IMR-90 (cell line): Measurements from ENCODE around the gene TBCD. TPM values are rescaled to one million over a fixed set of nuclear protein-coding genes. Genes with fewer than 3 reads are reported as not detected.

Source experiments
- ATAC-seq: fragments of 200-7000 bp; cut with Tn5 transposase; 2 replicates; pipeline ENCODE4 v1.9.1; 2020; ENCODE audit warnings: low read depth, mild to moderate bottlenecking, moderate library complexity
- BruUV-seq: library from RNA; stranded (reverse); fragments of 400-500 nt; replicated peaks from 2 replicates; lab custom pipeline; 2021; lab: Mats Ljungman, UMichigan
- CTCF ChIA-PET: fragments of 300-600 bp; formaldehyde crosslinking; extraction: SDS; loops from one replicate; lab custom pipeline; 2021; ENCODE audit warnings: antibody characterized with exemption; lab: Yijun Ruan, JAX
- POLR2A ChIA-PET: fragments of 300-600 bp; sonication (Branson Sonifier 250); formaldehyde crosslinking; loops from one replicate; lab custom pipeline; 2022; ENCODE audit warnings: antibody characterized with exemption; ENCODE audit not compliant: unreplicated experiment; lab: Charles Lee
- DNase-seq: peaks from one replicate; pipeline ENCODE4 v3.0.0; 2013
- H2AFZ ChIP-seq: replicated peaks from 2 replicates; pipeline ENCODE3; 2013; ENCODE audit warnings: low read length, mild to moderate bottlenecking; ENCODE audit not compliant: poor library complexity
- H2AK5ac ChIP-seq: 2 replicates; pipeline ENCODE4 v1.6.1; 2013; ENCODE audit warnings: low read depth, low read length, inconsistent platforms
- H2AK9ac ChIP-seq: replicated peaks from 2 replicates; pipeline ENCODE3; 2013; ENCODE audit warnings: mild to moderate bottlenecking, low read depth, low read length, moderate library complexity; ENCODE audit not compliant: poor library complexity
- H2BK120ac ChIP-seq: 2 replicates; pipeline ENCODE4 v1.6.1; 2013; ENCODE audit warnings: low read depth, low read length, inconsistent platforms
- H2BK15ac ChIP-seq: 3 replicates; pipeline ENCODE4 v1.6.1; 2013; ENCODE audit warnings: low read depth, low read length, inconsistent platforms
- H2BK20ac ChIP-seq: 2 replicates; pipeline ENCODE4 v1.6.1; 2013; ENCODE audit warnings: low read depth, mild to moderate bottlenecking, inconsistent platforms, low read length, moderate library complexity
- H2BK5ac ChIP-seq: 2 replicates; pipeline ENCODE4 v1.6.1; 2013; ENCODE audit warnings: mild to moderate bottlenecking, low read depth, low read length, inconsistent platforms; ENCODE audit not compliant: poor library complexity, severe bottlenecking
- H3K14ac ChIP-seq: replicated peaks from 2 replicates; pipeline ENCODE4 v1.6.1; 2013; ENCODE audit warnings: low read depth, low read length, inconsistent platforms
- H3K18ac ChIP-seq: 2 replicates; pipeline ENCODE4 v1.6.1; 2013; ENCODE audit warnings: low read depth, low read length, control low read depth
- H3K23ac ChIP-seq: 2 replicates; pipeline ENCODE4 v1.6.1; 2013; ENCODE audit warnings: low read depth, low read length, inconsistent platforms
- H3K27ac ChIP-seq: 2 replicates; pipeline ENCODE4 v1.5.1; 2013; ENCODE audit warnings: mild to moderate bottlenecking, control low read depth, low read length; ENCODE audit not compliant: insufficient read depth
- H3K27me3 ChIP-seq: 2 replicates; pipeline ENCODE4 v1.6.1; 2013; ENCODE audit warnings: low read length; ENCODE audit not compliant: control insufficient read depth, insufficient read depth
- H3K36me3 ChIP-seq: 2 replicates; pipeline ENCODE4 v1.6.1; 2013; ENCODE audit warnings: low read length, mixed read lengths; ENCODE audit not compliant: control insufficient read depth, insufficient read depth
- H3K4ac ChIP-seq: 2 replicates; pipeline ENCODE4 v1.6.1; 2013; ENCODE audit warnings: low read depth, low read length, inconsistent platforms
- H3K4me1 ChIP-seq: 2 replicates; pipeline ENCODE4 v1.6.1; 2013; ENCODE audit warnings: low read length, mixed read lengths; ENCODE audit not compliant: control insufficient read depth, insufficient read depth
- H3K4me2 ChIP-seq: 2 replicates; pipeline ENCODE4 v1.6.1; 2013; ENCODE audit warnings: low read depth, mild to moderate bottlenecking, control low read depth, low read length, moderate library complexity
- H3K4me3 ChIP-seq: 2 replicates; pipeline ENCODE4 v1.5.1; 2013; ENCODE audit warnings: low read depth, mild to moderate bottlenecking, control low read depth, low read length, moderate library complexity; ENCODE audit not compliant: insufficient read depth
- H3K56ac ChIP-seq: 2 replicates; pipeline ENCODE4 v1.6.1; 2013; ENCODE audit warnings: low read length, inconsistent platforms; ENCODE audit not compliant: insufficient read depth; ENCODE audit errors: extremely low read depth
- H3K79me1 ChIP-seq, 2 experiments: 2 replicates each; pipeline ENCODE4 v1.6.1; 2013; ENCODE audit warnings: low read length in 2 of 2, inconsistent platforms in 1 of 2, low read depth in 1 of 2
- H3K9ac ChIP-seq: 2 replicates; pipeline ENCODE4 v1.6.1; 2013; ENCODE audit warnings: low read depth, low read length, control low read depth
- H3K9me1 ChIP-seq: 2 replicates; pipeline ENCODE4 v1.6.1; 2013; ENCODE audit warnings: low read length, inconsistent platforms; ENCODE audit not compliant: insufficient read depth
- H3K9me3 ChIP-seq: 2 replicates; pipeline ENCODE4 v1.6.1; 2013; ENCODE audit warnings: low read length; ENCODE audit not compliant: control insufficient read depth, insufficient read depth
- H4K20me1 ChIP-seq: 2 replicates; pipeline ENCODE4 v1.6.1; 2013; ENCODE audit warnings: low read length, inconsistent platforms; ENCODE audit not compliant: insufficient read depth
- H4K5ac ChIP-seq: 2 replicates; pipeline ENCODE4 v1.6.1; 2013; ENCODE audit warnings: mild to moderate bottlenecking, low read depth, low read length, control low read depth
- H4K8ac ChIP-seq, 2 experiments: 2 replicates each; pipeline ENCODE4 v1.6.1; 2013; ENCODE audit warnings: low read depth in 2 of 2, low read length in 2 of 2, control low read depth in 1 of 2, inconsistent platforms in 1 of 2
- H4K91ac ChIP-seq: 2 replicates; pipeline ENCODE4 v1.6.1; 2013; ENCODE audit warnings: low read depth, low read length, inconsistent platforms; ENCODE audit not compliant: insufficient read depth
- BHLHE40 ChIP-seq: fragments of 150-350 bp; IDR thresholded peaks from 2 replicates; pipeline ENCODE4 v1.6.1; 2016; ENCODE audit warnings: mild to moderate bottlenecking, low read depth, low read length
- CEBPB ChIP-seq: IDR thresholded peaks from 2 replicates; pipeline ENCODE4 v1.6.1; 2012; ENCODE audit warnings: low read depth, low read length, improper control_type of control experiment
- CHD1 ChIP-seq: IDR thresholded peaks from 2 replicates; pipeline ENCODE4 v1.6.1; 2012; ENCODE audit warnings: low read depth, low read length, improper control_type of control experiment
- FOS ChIP-seq: fragments of 150-350 bp; IDR thresholded peaks from 2 replicates; pipeline ENCODE4 v1.6.1; 2016; ENCODE audit warnings: low read depth, low read length
- MAZ ChIP-seq: IDR thresholded peaks from 2 replicates; pipeline ENCODE4 v1.6.1; 2012; ENCODE audit warnings: low read depth, mild to moderate bottlenecking, low read length, improper control_type of control experiment, moderate library complexity, borderline replicate concordance
- MXI1 ChIP-seq: IDR thresholded peaks from 2 replicates; pipeline ENCODE4 v1.6.1; 2012; ENCODE audit warnings: low read depth, mild to moderate bottlenecking, low read length, moderate library complexity, borderline replicate concordance
- POLR2A ChIP-seq: IDR thresholded peaks from 2 replicates; pipeline ENCODE4 v1.6.1; 2012; ENCODE audit warnings: mild to moderate bottlenecking, low read depth, low read length
- RFX5 ChIP-seq: IDR thresholded peaks from 2 replicates; pipeline ENCODE4 v1.8.0; 2012; ENCODE audit warnings: low read depth, mild to moderate bottlenecking, low read length, moderate library complexity
- SMC3 ChIP-seq: fragments of 150-350 bp; IDR thresholded peaks from 2 replicates; pipeline ENCODE4 v1.6.1; 2016; ENCODE audit warnings: low read depth, mild to moderate bottlenecking, antibody characterized with exemption, low read length, moderate library complexity
- WGBS, 2 experiments: methylation state at CpG; one replicate each; pipeline versions ENCODE4 v1.1.5 to v1.1.7; 2013; ENCODE audit warnings: missing lambda C conversion rate in 2 of 2; ENCODE audit not compliant: insufficient read length in 1 of 2; ENCODE audit errors: extremely low coverage in 2 of 2; 5-methylcytosine and 5-hydroxymethylcytosine counted together
- dilution Hi-C: fragments of 300-500 bp; cut with HindIII; formaldehyde crosslinking; loops from one replicate; pipeline ENCODE4 v1.14.3; 2018; ENCODE audit warnings: low sequenced_read_pairs; ENCODE audit not compliant: unreplicated experiment
- in situ Hi-C: fragments of 300-500 bp; cut with MboI; formaldehyde crosslinking; loops from 3 replicates; pipeline ENCODE4 v1.14.3; 2019; ENCODE audit warnings: low sequenced_read_pairs, inconsistent platforms, mixed read lengths
- intact Hi-C: fragments of 100-400 bp; cut with micrococcal nuclease; formaldehyde crosslinking; loops from 2 replicates; pipeline ENCODE4 v1.10.0; 2022
- polyA plus RNA-seq, 3 experiments: library from polyadenylated mRNA; depleted of rRNA; stranded (reverse); fragments of >200 nt; gene quantifications; 2 replicates each; pipeline ENCODE4 v1.2.3, GENCODE V29; 2012; ENCODE audit warnings: low replicate concordance in 1 of 3
- total RNA-seq: library from RNA; depleted of rRNA; stranded (reverse); fragments of >200 nt; gene quantifications from 2 replicates; pipeline ENCODE4 v1.2.3, GENCODE V29; 2012
- TF ChIP-seq, protein P1 (sequence below): fragments of 150-350 bp; IDR thresholded peaks from 2 replicates; pipeline ENCODE4 v1.6.1; 2017; ENCODE audit warnings: mild to moderate bottlenecking, antibody characterized with exemption, low read length, low read depth
- TF ChIP-seq, protein P2 (sequence below): conservative IDR thresholded peaks from 2 replicates; pipeline ENCODE4 v1.5.1; 2012; ENCODE audit warnings: mild to moderate bottlenecking, low read depth, low read length, improper control_type of control experiment
- TF ChIP-seq, protein P3 (sequence below): fragments of 150-350 bp; IDR thresholded peaks from 2 replicates; pipeline ENCODE4 v1.6.1; 2016; ENCODE audit warnings: low read depth, mild to moderate bottlenecking, low read length, moderate library complexity, borderline replicate concordance

The TBCD gene
- total and polyA plus RNA-seq, 2 of the 4 experiments (the other 2 are of a cell fraction), result 21.9 to 54.5 TPM

GRCh38 chr17:82814834-82815233, 63.0 kb downstream of the TBCD start (continued):
- TF ChIP-seq, protein P1, sequence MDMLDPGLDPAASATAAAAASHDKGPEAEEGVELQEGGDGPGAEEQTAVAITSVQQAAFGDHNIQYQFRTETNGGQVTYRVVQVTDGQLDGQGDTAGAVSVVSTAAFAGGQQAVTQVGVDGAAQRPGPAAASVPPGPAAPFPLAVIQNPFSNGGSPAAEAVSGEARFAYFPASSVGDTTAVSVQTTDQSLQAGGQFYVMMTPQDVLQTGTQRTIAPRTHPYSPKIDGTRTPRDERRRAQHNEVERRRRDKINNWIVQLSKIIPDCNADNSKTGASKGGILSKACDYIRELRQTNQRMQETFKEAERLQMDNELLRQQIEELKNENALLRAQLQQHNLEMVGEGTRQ, result no peak
- TF ChIP-seq MAZ (no peak), SMC3 (no peak), RFX5 (no peak), CEBPB (no peak)

DNA sequence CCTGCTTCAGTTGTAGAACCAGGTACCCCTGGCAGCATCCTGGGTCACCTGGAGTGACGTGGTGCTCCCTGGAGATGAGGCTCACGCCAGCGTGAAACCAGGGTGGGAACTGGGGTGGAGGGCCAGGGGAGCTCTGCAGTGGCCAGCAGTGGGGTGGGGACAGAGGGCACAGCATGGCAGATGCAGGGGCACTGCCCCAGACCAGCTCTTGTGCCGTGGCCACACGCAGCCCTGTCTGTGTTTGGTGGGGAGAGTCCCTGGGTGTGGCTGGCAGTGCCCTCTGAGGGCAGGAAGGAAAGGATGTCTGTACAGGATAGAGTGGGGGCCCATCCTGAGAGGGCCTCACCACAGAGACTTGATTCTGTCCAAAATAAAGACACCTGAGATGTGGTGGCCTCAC, 63.5 kb downstream of the TBCD start:
- in situ Hi-C loops, result no loop called here
- WGBS, 2 experiments, result 90% methylated on average over 2 of the region's 5 CpGs; no CpG with 5 or more reads in 1 of the 2 experiments
- no peak overlapping the region for H4K91ac ChIP-seq
- no peak for TF ChIP-seq POLR2A
- TF ChIP-seq, protein P2, sequence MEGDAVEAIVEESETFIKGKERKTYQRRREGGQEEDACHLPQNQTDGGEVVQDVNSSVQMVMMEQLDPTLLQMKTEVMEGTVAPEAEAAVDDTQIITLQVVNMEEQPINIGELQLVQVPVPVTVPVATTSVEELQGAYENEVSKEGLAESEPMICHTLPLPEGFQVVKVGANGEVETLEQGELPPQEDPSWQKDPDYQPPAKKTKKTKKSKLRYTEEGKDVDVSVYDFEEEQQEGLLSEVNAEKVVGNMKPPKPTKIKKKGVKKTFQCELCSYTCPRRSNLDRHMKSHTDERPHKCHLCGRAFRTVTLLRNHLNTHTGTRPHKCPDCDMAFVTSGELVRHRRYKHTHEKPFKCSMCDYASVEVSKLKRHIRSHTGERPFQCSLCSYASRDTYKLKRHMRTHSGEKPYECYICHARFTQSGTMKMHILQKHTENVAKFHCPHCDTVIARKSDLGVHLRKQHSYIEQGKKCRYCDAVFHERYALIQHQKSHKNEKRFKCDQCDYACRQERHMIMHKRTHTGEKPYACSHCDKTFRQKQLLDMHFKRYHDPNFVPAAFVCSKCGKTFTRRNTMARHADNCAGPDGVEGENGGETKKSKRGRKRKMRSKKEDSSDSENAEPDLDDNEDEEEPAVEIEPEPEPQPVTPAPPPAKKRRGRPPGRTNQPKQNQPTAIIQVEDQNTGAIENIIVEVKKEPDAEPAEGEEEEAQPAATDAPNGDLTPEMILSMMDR, result no peak
- TF ChIP-seq, protein P1, result no peak
- TF ChIP-seq MXI1, result no peak
- no peak for TF ChIP-seq CHD1
- no peak for TF ChIP-seq CEBPB
- no peak for TF ChIP-seq BHLHE40
- no peak for TF ChIP-seq FOS
- TF ChIP-seq, protein P3, sequence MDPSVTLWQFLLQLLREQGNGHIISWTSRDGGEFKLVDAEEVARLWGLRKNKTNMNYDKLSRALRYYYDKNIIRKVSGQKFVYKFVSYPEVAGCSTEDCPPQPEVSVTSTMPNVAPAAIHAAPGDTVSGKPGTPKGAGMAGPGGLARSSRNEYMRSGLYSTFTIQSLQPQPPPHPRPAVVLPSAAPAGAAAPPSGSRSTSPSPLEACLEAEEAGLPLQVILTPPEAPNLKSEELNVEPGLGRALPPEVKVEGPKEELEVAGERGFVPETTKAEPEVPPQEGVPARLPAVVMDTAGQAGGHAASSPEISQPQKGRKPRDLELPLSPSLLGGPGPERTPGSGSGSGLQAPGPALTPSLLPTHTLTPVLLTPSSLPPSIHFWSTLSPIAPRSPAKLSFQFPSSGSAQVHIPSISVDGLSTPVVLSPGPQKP, result no peak
- TF ChIP-seq SMC3, result no peak

More for the DNA sequence above, 63.5 kb downstream of the TBCD start:
- Histone ChIP-seq H2BK5ac (no peak overlapping the region), H3K27me3 (no peaks in the 10 kb centered on the region), H3K14ac (no peak overlapping the region), H3K23ac (no peak overlapping the region), H2AFZ (no peak overlapping the region), H3K4me2 (no peak overlapping the region), H3K9ac (no peak overlapping the region), H3K4ac (no peak overlapping the region), H3K27ac (no peak overlapping the region), H3K4me1 (no peaks in the 10 kb centered on the region), H3K9me1 (peaks cover 6% of the 10 kb centered on the region; the same call in 1 of the 2 replicates), H4K5ac (no peak overlapping the region), H2BK120ac (no peak overlapping the region), H2BK20ac (no peak overlapping the region), H2AK9ac (no peak overlapping the region), H3K79me1 (peaks cover 0 to 8% of the 10 kb centered on the region in 2 experiments; a peak in 2 of 4 replicates), H2AK5ac (no peak overlapping the region), H3K18ac (no peak overlapping the region), H4K20me1 (no peaks in the 10 kb centered on the region; the same call in none of the 2 replicates), H4K8ac (no peak overlapping the region), H3K4me3 (no peak overlapping the region), H3K36me3 (peaks cover 30% of the 10 kb centered on the region), H3K9me3 (peaks cover 10% of the 10 kb centered on the region), H2BK15ac (no peak overlapping the region), H3K56ac (no peak overlapping the region)
- dilution Hi-C loops (no loop called here), intact Hi-C loops (no loop called here)
- DNase-seq (no peak), ATAC-seq (no peak)
- ChIA-PET CTCF (interaction anchor here (0.7 kb wide), 1 partner anchor 63 kb away, joined by 4 read pairs; no protein-coding TSS in a partner anchor), POLR2A (interaction anchor here (0.7 kb wide), 1 partner anchor 34 kb away, joined by 7 read pairs; no protein-coding TSS in a partner anchor)
- BruUV-seq, result no TSS peak
